HUES64 (cell line): ENCODE data around the gene SMYD5.
"Not testable (repeated sequence)": the region's sequence is repeated elsewhere in the genome, so short reads cannot be mapped to it uniquely, and the experiment has no call there.

Experiments used
- H3K27ac ChIP-seq: 2 replicates; pipeline ENCODE4 v1.7.0; 2013; ENCODE audit warnings: low read depth, low read length, inconsistent platforms
- H3K27me3 ChIP-seq: 2 replicates; pipeline ENCODE4 v1.6.1; 2013; ENCODE audit warnings: mild to moderate bottlenecking, low read length; ENCODE audit not compliant: insufficient read depth
- H3K36me3 ChIP-seq: 2 replicates; pipeline ENCODE4 v1.6.1; 2013; ENCODE audit warnings: mild to moderate bottlenecking, low read length; ENCODE audit not compliant: insufficient read depth
- H3K4me1 ChIP-seq: 2 replicates; pipeline ENCODE4 v1.6.1; 2013; ENCODE audit warnings: mild to moderate bottlenecking, low read length, moderate library complexity; ENCODE audit not compliant: insufficient read depth
- H3K4me3 ChIP-seq: 2 replicates; pipeline ENCODE4 v1.5.1; 2013; ENCODE audit warnings: mild to moderate bottlenecking, low read length, moderate library complexity
- H3K9ac ChIP-seq: 2 replicates; pipeline ENCODE4 v1.6.1; 2013; ENCODE audit warnings: mild to moderate bottlenecking, low read depth, low read length
- H3K9me3 ChIP-seq: 2 replicates; pipeline ENCODE4 v1.6.1; 2013; ENCODE audit warnings: low read depth, low read length; ENCODE audit not compliant: insufficient read depth
- WGBS: fragments of 150-250, 120-280 bp; methylation state at CpG from one replicate; pipeline ENCODE4 v1.1.7; 2013; ENCODE audit warnings: missing lambda C conversion rate; 5-methylcytosine and 5-hydroxymethylcytosine counted together

Gene SMYD5

GRCh38 chr2:73176205-73176880, 37.7 kb upstream of the SMYD5 start:
- WGBS, result 2% methylated on average over 31 of the region's 31 CpGs
- no peak overlapping the region for H3K9ac ChIP-seq
- H3K36me3 ChIP-seq, result no peaks in the 10 kb centered on the region

GRCh38 chr2:73176881-73177644, 37.0 kb upstream of the SMYD5 start:
- Histone ChIP-seq H3K9me3 (no peaks in the 10 kb centered on the region), H3K27ac (no peak overlapping the region), H3K4me1 (peaks cover 11% of the 10 kb centered on the region), H3K36me3 (no peaks in the 10 kb centered on the region), H3K4me3 (peak overlapping the region; percentile 57), H3K27me3 (peaks cover 80% of the 10 kb centered on the region), H3K9ac (no peak overlapping the region)
- under 1% methylated on average over 51 of the region's 56 CpGs for WGBS

More at GRCh38 chr2:73176205-73176880, 37.7 kb upstream of the SMYD5 start:
- peaks cover 80% of the 10 kb centered on the region for H3K27me3 ChIP-seq
- H3K27ac ChIP-seq, result no peak overlapping the region
- peak overlapping the region; percentile 57 for H3K4me3 ChIP-seq
- peaks cover 11% of the 10 kb centered on the region for H3K4me1 ChIP-seq
- H3K9me3 ChIP-seq, result no peaks in the 10 kb centered on the region

- peak overlapping the region; percentile 57 for H3K4me3 ChIP-seq
- no peak overlapping the region for H3K9ac ChIP-seq
- H3K27ac ChIP-seq, result no peak overlapping the region
- H3K36me3 ChIP-seq, result no peaks in the 10 kb centered on the region
- H3K27me3 ChIP-seq, result peaks cover 80% of the 10 kb centered on the region
- H3K4me1 ChIP-seq, result peaks cover 11% of the 10 kb centered on the region
- H3K9me3 ChIP-seq, result no peaks in the 10 kb centered on the region
- WGBS, result 28% methylated on average over 12 of the region's 12 CpGs
These were observed 36.3 kb upstream of the SMYD5 start for GRCh38 chr2:73177645-73178255.

- WGBS, result 93% methylated on average over 2 of the region's 2 CpGs
- Histone ChIP-seq H3K9ac (no peak overlapping the region), H3K36me3 (no peaks in the 10 kb centered on the region)
These were observed 28.1 kb upstream of the SMYD5 start for GRCh38 chr2:73185965-73186364.

GRCh38 chr2:73187549-73187948, 26.5 kb upstream of the SMYD5 start:
- Histone ChIP-seq H3K9me3 (no peaks in the 10 kb centered on the region), H3K27ac (no peak overlapping the region), H3K27me3 (peaks cover 17% of the 10 kb centered on the region), H3K9ac (no peak overlapping the region), H3K4me3 (no peak overlapping the region), H3K36me3 (no peaks in the 10 kb centered on the region), H3K4me1 (peaks cover 11% of the 10 kb centered on the region)
- 46% methylated on average over 2 of the region's 2 CpGs for WGBS

More at GRCh38 chr2:73185965-73186364, 28.1 kb upstream of the SMYD5 start:
- no peak overlapping the region for H3K27ac ChIP-seq
- H3K4me3 ChIP-seq, result no peak overlapping the region
- no peaks in the 10 kb centered on the region for H3K4me1 ChIP-seq
- H3K9me3 ChIP-seq, result no peaks in the 10 kb centered on the region
- H3K27me3 ChIP-seq, result peaks cover 22% of the 10 kb centered on the region

GRCh38 chr2:73197579-73197978, 16.5 kb upstream of the SMYD5 start:
- Histone ChIP-seq H3K9me3 (no peaks in the 10 kb centered on the region), H3K27me3 (peaks cover 16% of the 10 kb centered on the region), H3K9ac (no peak overlapping the region), H3K4me3 (no peak overlapping the region), H3K4me1 (peaks cover under 1% of the 10 kb centered on the region; the same call in 1 of the 2 replicates), H3K27ac (no peak overlapping the region), H3K36me3 (no peaks in the 10 kb centered on the region)

GRCh38 chr2:73200281-73200680, 13.8 kb upstream of the SMYD5 start:
- not testable (repeated sequence) for H3K4me1 ChIP-seq, H3K4me3 ChIP-seq, H3K9ac ChIP-seq, H3K9me3 ChIP-seq, H3K36me3 ChIP-seq, H3K27ac ChIP-seq
- H3K27me3 ChIP-seq, result peaks cover 42% of the 10 kb centered on the region
- WGBS, result 93% methylated on average over 10 of the region's 10 CpGs

GRCh38 chr2:73202156-73203054, 11.6 kb upstream of the SMYD5 start, which contains the start of gene NOTO:
TSS of gene NOTO (plus strand) at chr2:73202574. CDS start at chr2:73202667, 93 bp downstream.
- no peaks in the 10 kb centered on the region for H3K4me1 ChIP-seq
- no peaks in the 10 kb centered on the region for H3K9me3 ChIP-seq
- 2% methylated on average over 87 of the region's 87 CpGs for WGBS
- H3K4me3 ChIP-seq, result peak within 1 kb of the TSS; percentile 51
- no peaks in the 10 kb centered on the region for H3K36me3 ChIP-seq
- no peak within 1 kb of the TSS; the same call in 1 of the 2 replicates for H3K27ac ChIP-seq
- H3K9ac ChIP-seq, result peak within 1 kb of the TSS; percentile 25; the same call in 1 of the 2 replicates
- peaks cover 47% of the 10 kb centered on the region for H3K27me3 ChIP-seq

- peaks cover 47% of the 10 kb centered on the region for H3K27me3 ChIP-seq
- H3K27ac ChIP-seq, result no peak overlapping the region
- no peaks in the 10 kb centered on the region for H3K9me3 ChIP-seq
- 6% methylated on average over 44 of the region's 44 CpGs for WGBS
- peak overlapping the region; percentile 25; the same call in 1 of the 2 replicates for H3K9ac ChIP-seq
- no peaks in the 10 kb centered on the region for H3K4me1 ChIP-seq
- peak overlapping the region; percentile 51 for H3K4me3 ChIP-seq
- H3K36me3 ChIP-seq, result no peaks in the 10 kb centered on the region
These were observed 10.9 kb upstream of the SMYD5 start for GRCh38 chr2:73203055-73203681.

- 94% methylated on average over 6 of the region's 6 CpGs for WGBS
- H3K36me3 ChIP-seq, result no peaks in the 10 kb centered on the region
- no peak overlapping the region for H3K9ac ChIP-seq
- no peaks in the 10 kb centered on the region for H3K4me1 ChIP-seq
- H3K4me3 ChIP-seq, result no peak overlapping the region
- no peak overlapping the region for H3K27ac ChIP-seq
- H3K9me3 ChIP-seq, result no peaks in the 10 kb centered on the region
- peaks cover 47% of the 10 kb centered on the region for H3K27me3 ChIP-seq
These were observed 8.4 kb upstream of the SMYD5 start for GRCh38 chr2:73205611-73206010.
